GM18909 (cell line): ENCODE results near the gene CEP44.
"Not testable (repeated sequence)": the region's sequence is repeated elsewhere in the genome, so short reads cannot be mapped to it uniquely, and the experiment has no call there.

Experiments
- ATAC-seq: cut with Tn5 transposase; IDR thresholded peaks from one replicate; pipeline ENCODE4 v1.9.1; 2021; ENCODE audit warnings: mild to moderate bottlenecking; ENCODE audit not compliant: unreplicated experiment, poor library complexity

Gene CEP44

GRCh38 chr4:174380206-174380605, 96.5 kb downstream of the CEP44 start:
- not testable (repeated sequence) for ATAC-seq

GRCh38 chr4:174380699-174381439, 97.2 kb downstream of the CEP44 start:
- ATAC-seq = no peak

- no peak for ATAC-seq
These were observed 97.7 kb downstream of the CEP44 start for GRCh38 chr4:174381440-174381800.
